ENCODE measurements around the gene EEF1A2. TPM values are rescaled to one million over a fixed set of nuclear protein-coding genes. Genes with fewer than 3 reads are reported as not detected.

The EEF1A2 gene
- total and polyA plus RNA-seq, 4 donors, result 0.05 to 0.12 TPM; not detected in 2

- TF ChIP-seq MAX (IDR thresholded peaks at IDR 0.05) (no peak), FOXA2 (IDR thresholded peaks at IDR 0.05) (no peak), CTCF (IDR thresholded peaks at IDR 0.05; ENCODE audit: low read depth, low read length, missing input control) (no peak)
Measured at GRCh38 chr20:63492982-63493381, 5.9 kb downstream of the EEF1A2 start (continued).

GRCh38 chr20:63492518-63492917 is 6.4 kb downstream of the EEF1A2 start:
- no peak for DNase-seq (ENCODE audit: low spot score)

More at GRCh38 chr20:63492518-63492917, 6.4 kb downstream of the EEF1A2 start:
- Histone ChIP-seq H3K9ac (ENCODE audit: low read depth in 1 of 2, low read length in 2 of 2) (no peak overlapping the region), H3K4me3 (ENCODE audit: low read depth in 1 of 3, low read length in 3 of 3) (no peak overlapping the region), H3K27ac (ENCODE audit: low read depth in 1 of 2, low read length in 2 of 2) (no peak overlapping the region), H3K27me3 (ENCODE audit: control insufficient read depth in 4 of 4, insufficient read depth in 4 of 4, low read length in 3 of 4) (peaks cover 0 to 8% (median 3%) of the 10 kb centered on the region in 4 donors), H3K4me1 (ENCODE audit: control insufficient read depth in 4 of 4, insufficient read depth in 4 of 4, low read length in 3 of 4) (peaks cover 0 to 9% (median 6%) of the 10 kb centered on the region in 4 donors), H3K9me3 (ENCODE audit: control insufficient read depth in 4 of 4, low read length in 3 of 4) (no peaks in the 10 kb centered on the region), H3K36me3 (ENCODE audit: control insufficient read depth in 4 of 4, insufficient read depth in 3 of 4, low read depth in 1 of 4, low read length in 3 of 4) (no peaks in the 10 kb centered on the region)
- 82% methylated on average over 2 of the region's 2 CpGs for WGBS
- TF ChIP-seq ATF3 (IDR thresholded peaks at IDR 0.05), result no peak
- TF ChIP-seq CTCF (IDR thresholded peaks at IDR 0.05; ENCODE audit: low read depth, low read length, missing input control), result no peak
- no peak for TF ChIP-seq TAF1 (conservative IDR thresholded peaks at IDR 0.05)
- TF ChIP-seq ZBTB33 (IDR thresholded peaks at IDR 0.05), result no peak
- TF ChIP-seq HNF4A (conservative IDR thresholded peaks at IDR 0.05), result no peak
- no peak for TF ChIP-seq YY1 (IDR thresholded peaks at IDR 0.05)
- no peak for TF ChIP-seq EGR1 (IDR thresholded peaks at IDR 0.05; ENCODE audit: low read depth in 2 of 2)
- no peak for TF ChIP-seq REST (IDR thresholded peaks at IDR 0.05)
- no peak for TF ChIP-seq GABPA (IDR thresholded peaks at IDR 0.05 in 1 of 2, conservative IDR thresholded peaks at IDR 0.05 in 1 of 2)
- TF ChIP-seq FOXA2 (IDR thresholded peaks at IDR 0.05), result no peak
- TF ChIP-seq JUND (IDR thresholded peaks at IDR 0.05), result no peak
- TF ChIP-seq RXRA (IDR thresholded peaks at IDR 0.05), result no peak
- TF ChIP-seq SP1 (IDR thresholded peaks at IDR 0.05), result no peak
- no peak for TF ChIP-seq HNF4G (IDR thresholded peaks at IDR 0.05)
- TF ChIP-seq MAX (IDR thresholded peaks at IDR 0.05), result no peak
